CMK (cell line): ENCODE measurements around the gene STPG4.

ENCODE experiments used
- DNase-seq: peaks from one replicate; pipeline ENCODE4 v3.0.0-alpha.2; 2010; ENCODE audit warnings: low read depth

The STPG4 gene

DNA sequence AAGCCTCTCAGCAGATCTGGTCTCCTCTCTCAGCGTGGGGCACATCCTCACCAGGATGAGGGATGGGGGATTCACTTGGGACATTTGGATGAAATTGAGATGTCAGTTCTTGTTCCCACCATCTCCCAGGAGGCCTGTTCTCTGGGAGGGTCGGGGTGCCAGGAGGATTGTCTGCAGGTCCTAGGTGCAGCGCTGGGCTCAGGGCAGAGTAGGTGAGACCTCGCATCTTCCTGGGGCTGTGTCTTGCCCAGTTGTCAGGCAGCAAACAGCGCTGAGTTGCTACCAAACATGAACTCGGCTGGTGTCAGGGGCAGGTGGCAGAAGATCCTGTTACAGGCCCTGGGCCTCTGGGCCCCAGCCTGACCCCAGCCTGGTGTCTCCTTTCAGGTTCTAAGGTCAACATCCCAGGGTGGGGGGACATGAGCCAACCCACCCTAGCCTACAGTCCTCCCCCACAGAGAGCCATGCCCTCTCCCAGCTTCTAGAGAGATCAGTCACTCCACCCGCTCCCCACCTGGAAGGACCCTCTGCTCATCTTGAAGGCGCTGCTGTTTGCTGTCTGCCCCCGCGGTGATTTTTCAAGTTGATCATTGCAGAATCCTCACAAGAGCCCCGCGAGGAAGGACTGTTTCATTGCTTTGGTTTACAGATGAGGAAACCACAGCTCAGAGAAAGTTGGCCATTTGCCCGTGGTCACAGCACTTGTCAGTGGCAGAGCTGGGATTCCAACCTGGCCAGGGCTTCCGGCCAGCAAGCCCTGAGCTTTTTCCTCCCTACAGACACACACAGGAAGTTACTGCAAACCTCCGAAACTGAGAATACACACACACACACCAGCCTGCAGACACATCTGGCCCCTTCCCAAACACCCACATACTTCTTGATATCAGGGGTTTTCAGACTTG lies 83.9 kb downstream of the STPG4 start:
- peak; percentile 82 for DNase-seq

DNA sequence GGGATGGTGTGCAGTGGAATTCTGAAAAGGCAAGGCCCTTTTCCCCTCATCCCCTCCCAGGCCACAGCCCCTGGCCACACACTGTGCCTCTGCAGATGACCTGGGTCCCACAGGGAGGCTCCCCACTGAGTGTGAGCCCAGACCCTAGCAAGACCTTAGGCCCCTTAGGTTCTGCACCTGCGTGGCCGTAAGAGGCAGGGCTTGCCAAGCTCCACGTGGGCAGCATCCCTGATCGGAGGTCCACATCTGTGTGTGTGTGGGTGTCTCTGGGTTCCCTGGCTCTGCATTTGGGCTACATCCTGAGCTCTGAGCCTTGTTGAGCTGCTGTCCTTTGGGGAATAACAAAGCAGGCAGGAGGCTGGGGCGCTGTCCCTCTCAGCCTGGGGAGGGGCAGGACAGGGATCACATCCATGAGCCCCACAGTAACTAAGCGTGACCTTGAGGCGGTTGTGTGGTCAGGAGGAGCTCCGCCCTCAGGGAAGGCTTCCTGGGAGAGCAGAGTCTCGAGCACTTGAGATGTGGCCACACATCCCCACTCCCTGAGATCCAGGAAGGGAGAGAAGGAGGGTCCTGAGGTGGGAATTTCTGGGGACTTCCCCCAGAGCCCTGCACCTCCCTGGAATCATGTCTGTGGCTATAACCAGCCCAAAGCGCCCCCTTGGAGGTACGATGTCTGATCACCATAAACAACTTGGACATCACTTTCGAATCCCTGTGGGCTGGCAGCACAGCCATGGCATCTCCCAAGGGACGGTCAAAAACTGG lies 84.8 kb downstream of the STPG4 start:
- no peak for DNase-seq

DNA sequence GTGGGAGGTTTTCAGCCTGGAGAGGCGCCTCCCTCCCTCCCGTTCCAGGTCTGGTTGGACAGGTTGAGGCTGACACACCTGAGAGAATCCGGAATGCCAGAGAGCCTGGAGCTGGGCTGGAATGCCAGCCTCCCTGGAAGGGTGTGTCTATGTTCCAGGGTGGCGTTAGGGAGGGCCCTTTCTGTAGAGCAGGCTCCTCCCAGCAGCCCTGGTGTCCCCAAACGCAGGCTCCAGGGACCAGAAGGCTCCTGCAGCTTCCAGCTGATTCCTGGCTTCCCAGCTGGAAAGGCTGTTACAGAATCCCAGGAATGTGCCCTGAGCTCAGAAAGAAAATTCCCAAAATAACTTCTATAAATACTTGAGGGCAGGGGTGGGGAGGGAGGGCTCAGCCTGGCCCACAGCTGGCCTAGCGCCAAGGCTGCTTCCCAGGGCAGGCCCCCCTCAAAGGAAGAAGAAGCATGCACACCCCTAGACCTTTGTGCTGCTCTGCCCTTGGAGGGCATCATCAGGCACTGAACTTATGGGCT lies 85.4 kb downstream of the STPG4 start:
- DNase-seq: no peak

DNA sequence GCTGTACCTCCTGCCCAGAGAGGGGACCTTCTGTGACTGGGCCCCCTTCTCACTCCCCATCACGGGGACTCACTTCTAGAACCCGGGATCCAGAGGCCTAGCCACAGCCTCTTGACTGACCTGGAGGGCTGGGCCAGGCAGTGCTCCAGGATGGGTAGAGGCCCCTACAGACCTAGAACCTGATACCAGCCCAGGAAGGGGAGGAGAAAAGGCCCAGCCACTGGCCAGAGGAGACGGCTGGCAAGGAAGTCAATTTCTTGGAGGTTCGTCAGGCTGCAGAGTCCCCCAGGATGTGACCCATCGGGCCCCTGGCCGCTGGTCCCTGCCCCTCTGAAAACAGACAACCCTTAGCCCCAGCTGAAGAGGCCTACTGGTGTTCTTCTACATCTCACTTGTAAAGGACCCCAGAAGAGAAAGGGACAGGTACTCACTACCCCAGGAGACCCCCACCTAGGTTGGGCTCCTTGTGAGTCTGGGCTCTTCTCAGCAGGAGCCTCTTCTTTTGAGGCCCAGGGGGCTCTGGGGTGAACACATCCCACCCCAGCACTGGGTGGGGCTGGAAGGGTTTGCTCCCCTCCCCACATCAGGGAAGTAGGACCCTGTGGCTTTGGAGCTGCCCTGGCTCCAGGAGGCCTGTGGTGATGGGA lies 86.0 kb downstream of the STPG4 start:
- no peak for DNase-seq

DNA sequence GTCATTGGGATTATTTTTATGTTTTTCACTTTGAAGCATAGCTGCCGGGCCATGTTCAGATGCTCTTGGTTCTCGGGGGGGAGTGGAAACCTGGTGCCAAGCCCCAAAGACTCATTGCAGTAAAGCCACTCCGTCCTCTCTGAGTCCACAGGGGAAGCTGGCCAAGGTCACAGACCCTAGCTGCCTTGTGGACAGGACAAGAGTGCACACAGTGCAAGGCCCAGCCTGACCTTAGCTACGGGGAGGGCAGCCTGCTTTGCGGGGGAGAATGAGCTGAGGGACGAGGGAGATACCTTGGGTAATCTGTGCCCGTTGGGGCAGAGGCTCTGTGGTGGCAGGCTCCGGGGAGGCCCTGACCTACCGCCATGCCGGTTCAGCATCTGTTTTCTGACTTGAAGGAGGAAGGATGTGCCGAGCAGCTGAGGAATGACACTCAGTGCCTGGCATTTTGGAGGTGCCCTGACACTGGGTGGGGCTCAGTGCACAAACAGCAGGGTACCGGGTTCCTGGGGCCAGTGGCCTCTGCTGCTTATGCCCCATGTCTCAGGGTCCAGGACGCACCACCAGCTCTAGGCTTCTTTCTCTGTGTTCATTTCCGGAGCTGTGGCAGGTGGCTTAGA lies 87.2 kb downstream of the STPG4 start:
- DNase-seq: no peak

DNA sequence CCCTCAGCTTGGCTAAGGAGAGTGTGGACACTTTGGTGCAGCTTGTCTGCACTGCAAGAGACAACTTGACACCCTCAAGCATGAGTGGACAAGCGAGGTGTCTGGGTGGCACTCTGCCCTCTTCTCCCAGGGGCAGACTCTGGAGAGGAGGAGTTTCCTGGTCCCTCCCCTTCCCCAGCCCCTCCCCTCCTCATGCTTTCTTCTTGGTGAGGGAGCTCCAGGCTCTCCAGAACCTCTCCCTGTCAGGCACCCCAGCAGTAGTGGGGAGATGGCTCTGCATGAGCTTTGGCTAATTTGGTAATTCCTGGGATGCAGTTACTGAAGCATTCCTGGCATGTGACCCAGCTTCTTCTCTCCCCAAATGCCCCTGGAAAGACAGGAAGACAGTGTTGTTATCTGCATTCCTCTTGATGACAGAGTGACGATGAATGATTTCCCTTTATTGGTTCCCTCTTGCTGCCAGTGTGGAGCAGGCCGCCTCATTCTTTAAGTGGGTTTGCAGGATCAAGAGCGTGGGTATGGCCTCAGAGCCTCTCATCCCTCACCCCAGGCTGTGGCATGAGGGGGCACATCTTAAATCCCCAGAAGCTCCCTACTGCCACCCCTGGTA lies 89.2 kb downstream of the STPG4 start:
- no peak for DNase-seq

DNA sequence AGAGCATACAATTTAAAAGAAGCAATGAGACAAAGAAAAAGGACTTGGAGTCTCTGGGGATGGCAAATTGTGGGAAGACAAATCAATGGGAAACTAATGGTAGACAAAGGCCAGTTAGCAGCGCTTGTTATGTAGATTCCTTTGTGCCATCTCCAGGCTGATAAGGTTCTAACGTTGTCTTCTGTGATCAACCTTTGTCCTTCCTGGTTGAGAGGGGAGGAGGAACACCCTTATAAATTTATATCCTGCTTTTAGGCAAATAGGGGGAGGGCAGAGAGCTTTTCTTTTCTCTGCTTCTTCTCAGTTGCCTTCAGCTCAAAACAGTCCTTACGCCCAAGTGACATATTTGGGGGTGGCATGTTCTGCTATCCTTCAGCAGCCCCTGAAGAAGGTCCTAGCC lies 89.8 kb downstream of the STPG4 start:
- no peak for DNase-seq

DNA sequence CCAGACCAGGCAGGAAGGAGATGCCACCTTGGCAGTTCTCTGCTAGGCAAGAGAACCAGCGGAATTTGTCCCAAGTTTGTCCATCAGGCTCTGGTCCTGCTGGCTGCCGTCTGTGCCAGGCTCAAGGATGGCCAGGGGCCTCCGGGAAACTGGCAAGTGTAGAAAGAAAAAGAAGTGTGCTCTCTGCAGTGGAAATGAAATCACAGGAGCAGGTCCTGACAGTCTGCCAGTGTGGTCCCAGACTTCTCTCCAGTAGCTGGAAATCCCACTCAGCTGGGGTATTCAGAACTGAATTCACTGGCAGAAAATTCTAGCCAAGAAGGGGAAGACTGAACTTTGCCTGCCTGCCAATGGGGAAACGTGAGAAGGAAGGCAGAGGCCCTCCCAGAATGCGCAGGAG lies 91.0 kb downstream of the STPG4 start:
- DNase-seq: no peak

DNA sequence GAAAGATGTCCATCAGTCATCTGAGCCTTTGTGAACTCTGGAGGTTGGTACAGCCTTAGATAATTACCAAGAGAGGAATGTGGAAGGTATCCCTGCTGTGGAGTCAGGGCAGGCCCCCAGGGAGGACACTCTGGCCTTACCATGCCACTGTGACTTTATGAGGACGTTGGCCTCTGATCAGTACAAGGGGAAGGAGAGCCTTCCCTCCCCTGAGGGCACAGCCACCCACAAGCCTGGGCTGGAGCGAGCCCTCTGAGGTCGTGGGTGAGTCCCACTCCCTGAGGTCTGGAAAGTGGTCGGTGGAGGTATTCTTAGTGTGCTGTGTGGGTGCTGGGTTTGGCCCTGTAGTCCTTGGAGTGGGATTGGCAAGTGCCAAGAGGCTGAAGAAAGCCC lies 91.6 kb downstream of the STPG4 start:
- no peak for DNase-seq

DNA sequence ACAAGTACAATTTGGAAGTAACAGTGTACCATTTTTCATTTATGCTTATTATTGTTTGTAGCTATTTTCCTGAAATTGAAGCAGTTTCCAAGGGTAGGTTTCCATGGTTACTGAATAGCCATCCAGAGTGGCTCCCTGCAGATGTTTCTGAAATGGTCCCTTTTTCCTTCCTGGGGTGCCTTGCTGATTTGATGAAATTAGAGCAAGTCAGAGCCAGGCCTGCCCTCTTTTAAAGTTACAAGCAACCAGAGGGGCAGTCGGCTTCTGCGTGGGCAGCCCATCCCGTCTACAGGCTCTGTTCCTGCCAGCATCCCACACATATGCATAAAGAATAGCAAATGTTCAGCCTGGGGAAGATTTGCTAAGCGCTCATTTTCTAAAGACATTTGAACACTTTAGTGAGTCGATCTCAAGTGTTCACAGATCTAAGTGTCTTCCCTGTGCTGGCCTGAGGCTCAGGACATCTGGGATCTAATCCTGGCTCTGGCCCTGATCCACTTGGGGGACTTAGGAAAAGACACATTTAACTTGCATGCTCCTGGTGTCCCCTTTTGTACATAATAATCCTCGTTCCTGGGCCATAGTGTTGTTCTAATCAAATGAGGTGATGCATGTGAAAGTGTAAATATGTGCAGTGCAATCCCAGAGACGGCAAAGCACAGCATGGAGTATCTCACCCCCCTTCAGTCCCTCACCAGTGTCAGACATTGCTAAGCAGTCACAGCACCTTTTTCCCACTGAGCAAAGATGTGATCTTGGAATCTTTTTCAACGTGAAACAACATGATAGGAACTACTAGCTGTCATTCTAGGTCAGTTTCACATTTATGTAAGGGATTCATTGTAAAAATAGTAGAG lies 92.2 kb downstream of the STPG4 start:
- DNase-seq: no peak

DNA sequence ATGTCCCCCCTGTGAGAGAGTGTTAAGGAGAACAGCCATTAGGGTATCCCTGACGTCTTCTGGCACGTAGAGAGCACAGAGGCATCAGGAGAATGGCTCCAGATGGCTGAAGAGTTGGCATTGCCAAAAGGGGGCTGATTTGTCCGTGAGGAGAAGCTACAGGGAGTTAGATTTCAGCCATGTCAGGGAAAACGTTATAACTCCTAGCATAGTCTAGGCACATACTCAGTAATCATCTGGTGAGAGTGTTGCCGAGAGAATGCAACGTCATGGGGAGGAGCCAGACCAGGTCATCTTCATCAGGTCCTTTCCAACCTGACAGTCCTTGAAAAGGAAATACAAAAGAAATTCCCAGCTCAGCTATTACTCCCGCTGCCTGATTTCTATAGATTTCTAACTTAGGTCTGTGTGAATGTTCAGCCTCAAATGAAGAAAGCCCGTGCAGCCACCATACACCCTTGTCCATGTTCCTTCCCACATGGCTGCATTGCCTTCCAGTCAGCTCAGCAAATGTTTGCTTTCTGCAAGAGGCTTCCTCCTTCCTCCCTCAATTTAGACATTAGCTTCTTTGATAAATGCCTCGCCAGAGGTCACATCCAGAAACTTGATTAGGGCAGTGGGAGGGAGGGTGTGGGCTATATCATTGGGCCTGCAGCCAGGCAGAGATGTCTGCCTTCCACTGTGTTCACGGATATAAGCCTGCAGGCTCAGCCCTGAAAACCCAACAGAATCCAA lies 93.0 kb downstream of the STPG4 start:
- no peak for DNase-seq

DNA sequence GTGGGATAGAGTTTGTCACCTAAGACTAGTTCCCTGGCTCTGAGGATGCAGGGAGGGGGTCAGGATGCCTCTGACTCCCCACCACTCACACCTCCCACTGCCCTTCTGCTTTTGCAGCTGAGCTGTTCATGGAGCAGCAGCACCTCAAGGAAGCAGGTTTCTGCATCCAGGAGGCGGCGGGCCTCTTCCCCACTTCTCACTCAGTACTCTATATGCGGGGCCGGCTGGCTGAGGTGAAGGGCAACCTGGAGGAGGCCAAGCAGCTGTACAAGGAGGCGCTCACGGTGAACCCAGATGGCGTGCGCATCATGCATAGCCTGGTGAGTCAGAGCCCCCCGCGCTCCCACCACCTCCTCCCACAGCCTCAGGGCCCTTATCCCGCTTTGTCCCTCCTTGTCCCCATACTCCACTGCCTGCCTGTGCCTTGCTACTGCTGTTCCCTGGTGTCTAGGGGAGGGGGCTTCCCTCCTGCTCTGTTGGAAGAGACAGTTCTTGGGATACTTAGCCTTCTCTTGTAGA lies 94.4 kb downstream of the STPG4 start:
- no peak for DNase-seq

DNA sequence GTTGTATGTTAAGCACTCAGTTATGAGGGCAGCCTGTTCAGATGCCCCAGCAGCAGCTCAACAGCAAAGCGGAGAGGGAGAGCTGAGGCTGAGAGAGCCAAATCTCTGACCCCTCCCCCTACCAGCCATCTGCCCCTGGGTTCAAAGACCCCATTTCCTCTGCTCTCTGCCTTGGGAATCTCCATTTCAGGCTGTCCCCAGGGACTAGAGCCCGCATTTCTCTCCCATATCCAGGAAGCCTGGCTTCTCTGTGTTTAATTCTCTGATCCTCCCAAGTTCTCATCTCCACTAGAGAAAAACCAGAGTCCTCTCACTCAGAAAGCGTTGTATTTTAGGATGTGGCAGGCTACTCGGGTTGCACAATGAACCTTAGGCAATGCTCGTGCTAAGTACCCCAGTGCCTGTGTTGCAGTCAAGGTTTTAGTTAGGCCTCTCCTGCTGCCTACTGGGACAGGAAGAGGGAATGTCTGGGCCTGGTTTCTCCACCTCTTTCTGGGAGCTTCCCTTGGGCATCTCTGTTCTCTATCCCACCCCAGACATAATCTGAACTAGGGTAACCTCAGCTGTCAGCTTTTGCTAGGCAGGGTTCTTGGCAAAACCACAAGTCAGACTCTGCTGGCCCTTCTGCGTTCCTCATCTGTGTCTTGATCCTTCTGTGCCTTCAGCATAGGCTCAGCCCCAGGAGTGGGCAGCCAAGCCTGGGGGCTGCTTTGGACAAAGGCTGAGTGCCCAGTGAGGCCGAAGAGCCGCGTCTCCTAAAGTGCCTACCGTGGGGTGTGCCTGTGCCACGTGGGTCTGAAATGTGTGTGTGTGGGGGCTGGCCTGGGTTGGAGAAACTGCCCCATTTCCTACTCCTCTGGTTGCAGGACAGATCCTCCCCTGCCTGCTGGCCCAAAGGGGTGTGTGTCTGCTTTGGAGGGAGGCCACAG lies 96.8 kb downstream of the STPG4 start:
- DNase-seq: no peak

DNA sequence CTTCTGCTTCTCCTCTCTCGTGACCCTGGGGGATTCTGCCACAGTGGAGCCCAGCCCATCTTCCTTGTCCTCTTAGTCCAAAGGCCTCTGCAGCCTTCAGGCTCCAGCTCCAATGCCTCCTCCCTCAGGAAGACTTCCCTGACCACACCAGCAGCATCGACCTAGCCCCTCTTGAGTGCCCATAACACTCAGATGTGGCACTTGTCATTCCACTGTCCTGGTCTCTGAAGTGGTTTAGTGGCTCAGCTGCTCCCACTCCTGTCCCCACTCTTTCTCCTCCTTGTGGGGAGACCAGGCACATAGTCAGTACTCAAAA lies 97.5 kb downstream of the STPG4 start:
- no peak for DNase-seq

DNA sequence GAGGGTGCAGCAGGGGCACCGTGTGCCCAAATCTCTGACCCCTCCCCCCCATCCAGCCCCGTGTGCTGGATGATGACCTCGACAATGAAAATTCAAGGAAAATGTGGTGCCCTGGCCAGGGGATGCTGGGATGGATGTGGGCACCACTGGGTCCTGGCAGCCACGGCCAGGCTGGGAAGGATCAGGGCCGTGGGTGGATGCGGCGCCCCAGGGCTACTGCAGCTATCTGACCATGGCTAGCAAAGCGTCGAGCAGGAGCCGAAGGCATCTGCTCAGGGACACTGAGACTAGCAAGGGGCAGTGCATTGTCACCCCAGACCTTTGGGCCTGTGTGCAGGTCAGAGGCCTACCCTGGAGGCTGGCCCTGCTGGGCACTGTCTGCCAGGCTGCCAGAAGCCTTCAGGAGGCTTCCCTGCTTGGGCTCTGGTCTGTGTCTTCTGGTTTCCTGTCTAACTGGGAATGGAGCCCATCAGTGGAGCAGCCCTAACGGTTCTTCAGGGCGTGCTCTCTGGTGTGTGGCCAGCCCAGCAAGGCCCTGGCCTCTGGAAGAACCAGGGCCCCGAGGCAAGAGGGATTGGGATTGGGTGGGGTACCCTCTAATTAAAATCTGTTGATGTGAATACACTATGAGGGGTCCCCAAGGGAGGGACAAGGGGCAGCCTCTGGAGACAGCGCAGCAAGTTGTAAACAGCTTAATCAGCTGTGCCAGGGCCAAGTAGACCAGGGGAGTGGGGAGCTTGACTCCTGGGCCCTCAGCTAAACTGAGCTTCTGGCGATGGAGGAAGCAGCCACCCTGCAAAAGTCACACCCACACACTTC lies 98.0 kb downstream of the STPG4 start:
- DNase-seq: no peak

DNA sequence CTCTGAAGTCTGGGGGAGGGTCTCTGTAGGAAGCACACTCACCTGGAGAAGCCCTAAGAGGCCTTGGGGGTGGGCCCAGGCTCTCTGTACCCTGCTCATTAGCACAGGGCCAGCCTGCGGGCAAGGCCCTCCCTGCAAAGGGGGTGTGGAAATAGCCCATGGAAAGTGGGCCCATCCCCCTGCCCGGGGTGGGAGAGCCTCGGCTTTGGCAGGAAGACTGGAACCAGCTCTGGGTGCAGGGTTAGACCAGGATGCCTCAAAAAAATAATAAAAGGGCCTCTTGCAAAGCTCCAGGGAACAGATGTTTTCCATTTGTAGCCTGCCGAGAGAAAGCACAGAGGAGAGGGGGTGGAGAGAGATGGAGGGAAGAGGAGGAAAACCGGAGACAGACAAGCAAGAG lies 98.7 kb downstream of the STPG4 start:
- DNase-seq: no peak

DNA sequence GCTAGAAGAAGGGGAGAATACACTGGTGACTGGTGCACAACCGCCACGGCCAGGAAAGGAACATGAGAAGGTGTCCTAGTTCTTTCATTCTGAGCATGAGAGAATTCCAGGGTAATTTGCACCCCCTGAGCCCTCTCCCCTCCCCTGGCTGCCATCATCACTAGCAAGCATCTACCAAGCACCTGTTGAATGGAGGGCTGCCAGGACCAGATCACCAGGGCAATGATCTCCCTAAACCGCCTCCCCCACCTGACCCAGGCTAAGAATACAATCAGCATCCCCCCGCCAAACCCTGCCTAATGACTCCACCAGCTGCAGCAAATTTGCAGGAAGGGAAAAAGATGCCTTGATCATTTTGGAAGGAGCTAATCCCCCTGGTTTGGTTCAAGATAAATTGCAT lies 100.2 kb downstream of the STPG4 start:
- DNase-seq: no peak

DNA sequence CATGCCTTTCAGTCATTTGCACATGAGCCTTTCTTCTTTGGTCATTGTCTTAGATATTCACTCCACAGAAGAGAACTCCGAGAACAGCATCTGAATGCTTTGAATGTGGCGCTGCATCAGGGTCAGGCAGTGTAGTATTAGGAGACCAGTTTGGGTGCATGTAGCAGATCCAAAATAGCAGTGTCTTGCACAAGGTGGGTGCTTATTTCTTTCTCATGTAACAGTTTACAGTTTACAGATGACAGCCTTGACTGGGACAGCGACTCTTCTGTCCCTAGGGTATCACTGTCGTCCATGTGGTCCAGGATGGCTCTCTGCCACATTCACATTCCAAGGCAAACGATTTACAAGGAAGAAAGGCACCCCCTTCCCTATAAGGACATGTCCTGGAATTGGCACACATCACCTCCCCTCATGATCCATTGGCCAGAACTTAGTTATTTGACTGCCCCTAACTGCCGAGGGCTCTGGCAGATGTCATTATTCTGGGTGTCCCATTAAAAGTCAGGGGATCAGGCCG lies 101.0 kb downstream of the STPG4 start:
- DNase-seq: no peak
